Smooth muscle cell (in vitro differentiated cells): Measurements from ENCODE around the gene ELP4. TPM values are rescaled to one million over a fixed set of nuclear protein-coding genes. Genes with fewer than 3 reads are reported as not detected.

Source experiments
- DNase-seq: peaks from one replicate; lab custom pipeline; 2025; ENCODE audit not compliant: unreplicated experiment; lab: John Stamatoyannopoulos, UW
- H2AFZ ChIP-seq: fragments of 200-600 bp; sonication (generic); 2 replicates; pipeline ENCODE4 v1.6.0; 2016; ENCODE audit warnings: antibody characterized with exemption, low read depth, mild to moderate bottlenecking
- H3F3A ChIP-seq: fragments of 200-600 bp; sonication (generic); 2 replicates; pipeline ENCODE4 v1.6.0; 2017; ENCODE audit warnings: antibody characterized with exemption, low read depth
- H3K27ac ChIP-seq: fragments of 200-600 bp; sonication (generic); 2 replicates; pipeline ENCODE4 v1.5.1; 2016; ENCODE audit warnings: low read depth, mild to moderate bottlenecking
- H3K27me3 ChIP-seq: fragments of 200-600 bp; sonication (generic); 2 replicates; pipeline ENCODE4 v1.6.1; 2016; ENCODE audit warnings: low read depth, mild to moderate bottlenecking
- H3K36me3 ChIP-seq: fragments of 200-600 bp; sonication (generic); 2 replicates; pipeline ENCODE4 v1.5.1; 2016; ENCODE audit warnings: low read depth
- H3K4me1 ChIP-seq: fragments of 200-600 bp; sonication (generic); 2 replicates; pipeline ENCODE4 v1.5.1; 2016; ENCODE audit warnings: low read depth
- H3K4me2 ChIP-seq: fragments of 200-600 bp; sonication (generic); 2 replicates; pipeline ENCODE4 v1.6.0; 2016; ENCODE audit warnings: mild to moderate bottlenecking
- H3K4me3 ChIP-seq: fragments of 200-600 bp; sonication (generic); 2 replicates; pipeline ENCODE4 v1.5.1; 2016; ENCODE audit warnings: mild to moderate bottlenecking
- H3K79me2 ChIP-seq: fragments of 200-600 bp; sonication (generic); 2 replicates; pipeline ENCODE4 v1.6.0; 2016; ENCODE audit warnings: low read depth, mild to moderate bottlenecking
- H3K9ac ChIP-seq: fragments of 200-600 bp; sonication (generic); 2 replicates; pipeline ENCODE4 v1.6.0; 2016; ENCODE audit warnings: low read depth
- H3K9me3 ChIP-seq: fragments of 200-600 bp; sonication (generic); replicated peaks from 2 replicates; pipeline ENCODE4 v1.5.1; 2016; ENCODE audit warnings: low read depth
- H4K20me1 ChIP-seq: fragments of 200-600 bp; sonication (generic); 2 replicates; pipeline ENCODE4 v1.6.0; 2016; ENCODE audit warnings: low read depth
- WGBS: methylation state at CpG from one replicate; pipeline ENCODE4 v1.1.7; 2016; ENCODE audit warnings: low lambda C conversion rate; 5-methylcytosine and 5-hydroxymethylcytosine counted together
- polyA plus RNA-seq: library from polyadenylated mRNA; unstranded; fragments of >200 nt; fragmentation: Nextera tagmentation; extraction: Ambion mirVana; gene quantifications from 2 replicates; pipeline ENCODE4 v1.2.1, GENCODE V29; 2016
- total RNA-seq: library from RNA; depleted of rRNA; stranded (reverse); fragments of >200 nt; gene quantifications from 2 replicates; pipeline ENCODE4 v1.2.3, GENCODE V29; 2014
- TF ChIP-seq, protein P1 (sequence below): fragments of 200-600 bp; sonication (generic); IDR thresholded peaks from 2 replicates; pipeline ENCODE4 v1.5.1; 2017; ENCODE audit warnings: borderline replicate concordance, mild to moderate bottlenecking, antibody characterized with exemption; ENCODE audit not compliant: insufficient read depth, poor library complexity, severe bottlenecking

Gene ELP4
- total and polyA plus RNA-seq, 2 experiments from 2014 or later, result 19.5 to 28.4 TPM

GRCh38 chr11:31813391-31814175 is 304.0 kb downstream of the ELP4 start:
- Histone ChIP-seq H3K9me3 (no peaks in the 10 kb centered on the region), H2AFZ (no peak overlapping the region), H3F3A (no peaks in the 10 kb centered on the region), H4K20me1 (peaks cover 13% of the 10 kb centered on the region), H3K27me3 (peaks cover 100% of the 10 kb centered on the region), H3K36me3 (no peaks in the 10 kb centered on the region), H3K4me3 (peak overlapping the region; percentile 38), H3K4me2 (peak overlapping the region; percentile 93), H3K79me2 (no peaks in the 10 kb centered on the region), H3K27ac (no peak overlapping the region), H3K4me1 (peaks cover 77% of the 10 kb centered on the region), H3K9ac (no peak overlapping the region)
- no peak for DNase-seq
- 2% methylated on average over 32 of the region's 35 CpGs for WGBS
- TF ChIP-seq, protein P1, sequence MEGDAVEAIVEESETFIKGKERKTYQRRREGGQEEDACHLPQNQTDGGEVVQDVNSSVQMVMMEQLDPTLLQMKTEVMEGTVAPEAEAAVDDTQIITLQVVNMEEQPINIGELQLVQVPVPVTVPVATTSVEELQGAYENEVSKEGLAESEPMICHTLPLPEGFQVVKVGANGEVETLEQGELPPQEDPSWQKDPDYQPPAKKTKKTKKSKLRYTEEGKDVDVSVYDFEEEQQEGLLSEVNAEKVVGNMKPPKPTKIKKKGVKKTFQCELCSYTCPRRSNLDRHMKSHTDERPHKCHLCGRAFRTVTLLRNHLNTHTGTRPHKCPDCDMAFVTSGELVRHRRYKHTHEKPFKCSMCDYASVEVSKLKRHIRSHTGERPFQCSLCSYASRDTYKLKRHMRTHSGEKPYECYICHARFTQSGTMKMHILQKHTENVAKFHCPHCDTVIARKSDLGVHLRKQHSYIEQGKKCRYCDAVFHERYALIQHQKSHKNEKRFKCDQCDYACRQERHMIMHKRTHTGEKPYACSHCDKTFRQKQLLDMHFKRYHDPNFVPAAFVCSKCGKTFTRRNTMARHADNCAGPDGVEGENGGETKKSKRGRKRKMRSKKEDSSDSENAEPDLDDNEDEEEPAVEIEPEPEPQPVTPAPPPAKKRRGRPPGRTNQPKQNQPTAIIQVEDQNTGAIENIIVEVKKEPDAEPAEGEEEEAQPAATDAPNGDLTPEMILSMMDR, result no peak

DNA sequence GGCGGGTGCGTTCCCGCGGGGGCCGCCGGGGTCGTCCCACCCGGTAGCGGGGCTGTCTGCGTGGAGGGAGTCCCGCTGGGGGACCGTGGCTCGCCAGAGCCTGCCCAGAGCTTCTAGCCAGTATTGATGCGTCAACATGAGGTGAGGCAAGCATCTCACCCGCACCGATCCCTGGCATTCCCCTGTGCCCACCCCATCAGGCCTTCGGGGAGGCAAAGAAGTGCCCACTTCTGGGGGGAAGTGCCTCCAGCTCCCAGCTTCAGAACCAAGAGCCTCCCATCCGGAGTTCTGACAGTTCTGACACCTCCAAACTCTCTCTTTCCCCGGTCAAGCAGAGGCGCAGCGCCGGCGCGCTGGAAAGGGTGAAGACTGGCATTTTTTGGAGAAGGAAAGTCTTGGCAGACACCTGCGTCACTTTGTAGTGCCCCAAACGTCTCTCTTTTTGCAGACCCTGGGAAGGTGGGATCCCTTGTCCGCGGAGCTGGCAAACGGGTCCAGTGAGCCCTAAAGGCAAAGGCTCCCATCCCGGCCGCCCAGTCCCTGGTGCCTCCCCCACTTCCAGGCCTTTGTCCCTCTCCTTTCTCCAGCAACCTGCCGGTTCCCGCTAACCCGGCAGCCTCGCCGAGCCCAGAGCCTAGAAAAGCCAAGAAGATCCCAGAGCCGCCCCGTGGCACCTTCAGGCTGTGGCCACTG is 304.8 kb downstream of the ELP4 start:
- H3K4me3 ChIP-seq, result no peak overlapping the region
- peaks cover 100% of the 10 kb centered on the region for H3K27me3 ChIP-seq
- no peak overlapping the region for H2AFZ ChIP-seq
- H3F3A ChIP-seq, result no peaks in the 10 kb centered on the region
- no peaks in the 10 kb centered on the region for H3K9me3 ChIP-seq
- no peak for DNase-seq
- H3K79me2 ChIP-seq, result no peaks in the 10 kb centered on the region
- H3K4me2 ChIP-seq, result no peak overlapping the region
- H3K36me3 ChIP-seq, result no peaks in the 10 kb centered on the region
- H3K4me1 ChIP-seq, result peaks cover 77% of the 10 kb centered on the region
- TF ChIP-seq, protein P1, result no peak
- peaks cover 11% of the 10 kb centered on the region for H4K20me1 ChIP-seq
- WGBS, result 1% methylated on average over 34 of the region's 38 CpGs
- no peak overlapping the region for H3K27ac ChIP-seq
- no peak overlapping the region for H3K9ac ChIP-seq

DNA sequence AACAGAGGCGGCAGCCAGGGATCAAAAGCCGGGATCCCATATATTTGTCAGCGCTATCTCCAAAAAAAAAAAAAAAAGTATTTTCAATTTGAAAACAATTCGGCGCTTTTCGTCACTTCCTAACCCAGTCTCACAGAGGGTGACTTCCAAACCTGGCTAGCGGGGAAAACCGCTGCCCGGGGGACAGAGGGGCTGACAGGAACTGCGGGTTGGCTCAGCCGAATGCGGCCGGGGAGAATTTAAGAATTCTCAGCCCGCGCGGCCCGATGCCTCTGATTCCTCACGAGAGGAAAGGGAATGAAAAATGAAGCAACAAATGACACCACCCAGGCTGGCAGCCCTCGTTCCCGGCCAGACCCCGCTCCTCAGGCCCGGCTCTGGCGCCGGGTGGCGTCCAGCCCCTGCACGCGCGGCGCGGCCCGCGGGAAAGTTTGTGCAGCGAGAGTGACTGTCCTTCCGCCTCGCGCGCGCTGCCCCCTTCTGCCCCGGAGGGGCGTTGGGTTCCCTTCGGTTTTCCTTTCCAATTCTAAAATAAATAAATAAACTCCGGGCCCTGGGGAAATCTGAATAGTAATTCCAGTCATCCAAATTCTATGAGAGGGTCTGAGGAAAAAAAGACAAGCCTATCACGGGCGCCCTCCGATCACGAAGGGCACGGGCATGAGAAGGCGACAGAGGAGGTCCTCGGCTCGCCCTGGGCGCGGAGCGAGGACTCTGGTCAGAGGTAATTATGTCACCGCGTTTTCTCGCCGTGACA is 306.3 kb downstream of the ELP4 start:
- TF ChIP-seq, protein P1, result no peak
- no peak overlapping the region for H3K9ac ChIP-seq

More for the DNA sequence above, 306.3 kb downstream of the ELP4 start:
- peaks cover under 1% of the 10 kb centered on the region for H4K20me1 ChIP-seq
- H3K4me1 ChIP-seq, result peaks cover 80% of the 10 kb centered on the region
- no peaks in the 10 kb centered on the region for H3K36me3 ChIP-seq
- DNase-seq, result no peak
- 2% methylated on average over 57 of the region's 57 CpGs for WGBS
- peak overlapping the region; percentile 79 for H3K4me2 ChIP-seq
- no peak overlapping the region for H3K27ac ChIP-seq
- H2AFZ ChIP-seq, result no peak overlapping the region
- H3K4me3 ChIP-seq, result peak overlapping the region; percentile 18
- no peaks in the 10 kb centered on the region for H3K9me3 ChIP-seq
- peaks cover 100% of the 10 kb centered on the region for H3K27me3 ChIP-seq
- H3K79me2 ChIP-seq, result no peaks in the 10 kb centered on the region
- no peaks in the 10 kb centered on the region for H3F3A ChIP-seq
